ENCODE measurements around the gene SLC6A15.

DNA sequence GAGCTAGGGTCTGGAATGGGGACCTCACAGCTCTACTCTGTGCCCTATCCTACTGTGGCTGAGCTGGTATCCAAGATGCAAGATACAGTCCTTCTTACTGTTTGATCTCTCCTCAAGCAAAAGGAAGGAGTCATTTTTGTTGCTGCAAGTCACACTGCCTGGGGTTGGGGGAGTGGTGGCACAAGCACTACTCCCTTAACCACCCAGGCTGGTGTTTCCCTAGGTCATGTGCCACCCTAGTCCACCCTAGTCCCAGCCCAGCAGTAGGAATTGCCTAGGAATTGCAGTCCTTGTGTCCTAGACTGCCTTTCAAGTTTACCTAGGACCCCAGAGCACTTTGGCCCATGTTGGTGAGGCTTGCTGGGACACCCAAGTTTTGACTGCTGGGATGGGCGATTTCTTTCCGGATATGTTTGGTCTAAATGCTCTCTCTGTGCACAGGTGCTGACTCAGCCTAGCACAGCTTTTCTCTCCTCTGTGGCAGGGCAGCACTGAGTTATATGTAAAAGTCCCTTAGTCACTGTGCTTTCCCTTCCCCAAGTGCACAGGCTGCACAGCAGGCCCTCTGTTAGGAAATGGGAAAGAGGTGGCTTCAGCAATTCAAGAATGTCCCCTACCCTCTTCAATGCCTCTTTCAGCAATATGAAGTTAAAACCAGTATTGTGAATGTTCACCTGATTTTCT is 54.9 kb downstream of the SLC6A15 start:
- TF ChIP-seq, protein P1, sequence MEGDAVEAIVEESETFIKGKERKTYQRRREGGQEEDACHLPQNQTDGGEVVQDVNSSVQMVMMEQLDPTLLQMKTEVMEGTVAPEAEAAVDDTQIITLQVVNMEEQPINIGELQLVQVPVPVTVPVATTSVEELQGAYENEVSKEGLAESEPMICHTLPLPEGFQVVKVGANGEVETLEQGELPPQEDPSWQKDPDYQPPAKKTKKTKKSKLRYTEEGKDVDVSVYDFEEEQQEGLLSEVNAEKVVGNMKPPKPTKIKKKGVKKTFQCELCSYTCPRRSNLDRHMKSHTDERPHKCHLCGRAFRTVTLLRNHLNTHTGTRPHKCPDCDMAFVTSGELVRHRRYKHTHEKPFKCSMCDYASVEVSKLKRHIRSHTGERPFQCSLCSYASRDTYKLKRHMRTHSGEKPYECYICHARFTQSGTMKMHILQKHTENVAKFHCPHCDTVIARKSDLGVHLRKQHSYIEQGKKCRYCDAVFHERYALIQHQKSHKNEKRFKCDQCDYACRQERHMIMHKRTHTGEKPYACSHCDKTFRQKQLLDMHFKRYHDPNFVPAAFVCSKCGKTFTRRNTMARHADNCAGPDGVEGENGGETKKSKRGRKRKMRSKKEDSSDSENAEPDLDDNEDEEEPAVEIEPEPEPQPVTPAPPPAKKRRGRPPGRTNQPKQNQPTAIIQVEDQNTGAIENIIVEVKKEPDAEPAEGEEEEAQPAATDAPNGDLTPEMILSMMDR (IDR thresholded peaks at IDR 0.05), result no peak
- no peak for TF ChIP-seq POLR2A (IDR thresholded peaks at IDR 0.05)

Measured in heart left ventricle (tissue), 13 donors.